ENCODE measurements around the gene FSCN2.

Gene FSCN2

GRCh38 chr17:81542431-81543338 lies 14.5 kb downstream of the FSCN2 start:
- DNase-seq: no peak

GRCh38 chr17:81543339-81543675 lies 15.1 kb downstream of the FSCN2 start:
- no peak for DNase-seq

GRCh38 chr17:81543756-81544155 lies 15.6 kb downstream of the FSCN2 start:
- DNase-seq: no peak

GRCh38 chr17:81544281-81544974 lies 16.3 kb downstream of the FSCN2 start:
- no peak for DNase-seq

- DNase-seq: no peak
Measured at GRCh38 chr17:81545160-81545949, 17.2 kb downstream of the FSCN2 start.

GRCh38 chr17:81546906-81547613 lies 18.9 kb downstream of the FSCN2 start:
- no peak for DNase-seq

GRCh38 chr17:81547614-81547982 lies 19.4 kb downstream of the FSCN2 start:
- DNase-seq: no peak

- DNase-seq: no peak
Measured at GRCh38 chr17:81549031-81549557, 20.9 kb downstream of the FSCN2 start.

- no peak for DNase-seq
Measured at GRCh38 chr17:81549826-81550225, 21.6 kb downstream of the FSCN2 start.

- no peak for DNase-seq
Measured at GRCh38 chr17:81550285-81550684, 22.1 kb downstream of the FSCN2 start.

GRCh38 chr17:81550830-81551457 lies 22.8 kb downstream of the FSCN2 start:
- no peak for DNase-seq

- DNase-seq: peak; percentile 57
Measured at GRCh38 chr17:81551458-81552243, 23.5 kb downstream of the FSCN2 start.

GRCh38 chr17:81552244-81553017 lies 24.3 kb downstream of the FSCN2 start, which contains the start of gene FAAP100:
TSS of gene FAAP100 (minus strand) at chr17:81552353. CDS start at chr17:81552330, 23 bp downstream.
- peak; percentile 79 for DNase-seq

GRCh38 chr17:81553018-81553615 lies 24.9 kb downstream of the FSCN2 start:
- peak; percentile 96 for DNase-seq

GRCh38 chr17:81553616-81554181 lies 25.5 kb downstream of the FSCN2 start:
- DNase-seq: no peak

- DNase-seq: peak; percentile 68
Measured at GRCh38 chr17:81556175-81556691, 28.1 kb downstream of the FSCN2 start.

GRCh38 chr17:81556863-81557262 lies 28.7 kb downstream of the FSCN2 start:
- DNase-seq: peak; percentile 57

GRCh38 chr17:81557276-81558114 lies 29.3 kb downstream of the FSCN2 start:
- DNase-seq: no peak

Measured in NCI-H146 (cell line).